Stimulated activated CD4-positive, alpha-beta T cell treated with anti-CD3 and anti-CD28 coated beads, Interleukin-1b, Interleukin-23, amount 100 ng/mL, for 4 hours (primary cell): ENCODE data around the gene CACNA1C.

Source experiments
- DNase-seq, 2 donors: peaks; one replicate each; pipeline ENCODE4 v3.0.0-alpha.2; 2020; ENCODE audit warnings: low read depth in 2 of 2

The CACNA1C gene

GRCh38 chr12:2322554-2323120 is 269.9 kb downstream of the CACNA1C start:
- no peak for DNase-seq

GRCh38 chr12:2323532-2324255 is 270.9 kb downstream of the CACNA1C start:
- no peak for DNase-seq

- no peak for DNase-seq
These were observed 271.6 kb downstream of the CACNA1C start for GRCh38 chr12:2324387-2324786.

GRCh38 chr12:2325519-2325918 is 272.7 kb downstream of the CACNA1C start:
- no peak for DNase-seq

GRCh38 chr12:2326470-2326869 is 273.7 kb downstream of the CACNA1C start:
- no peak for DNase-seq

- DNase-seq: no peak
These were observed 275.9 kb downstream of the CACNA1C start for GRCh38 chr12:2328661-2329060.

- DNase-seq: no peak
These were observed 276.9 kb downstream of the CACNA1C start for GRCh38 chr12:2329661-2330210.

- no peak for DNase-seq
These were observed 279.4 kb downstream of the CACNA1C start for GRCh38 chr12:2332236-2332635.

GRCh38 chr12:2332947-2333346 is 280.2 kb downstream of the CACNA1C start:
- no peak for DNase-seq

- no peak for DNase-seq
These were observed 280.9 kb downstream of the CACNA1C start for GRCh38 chr12:2333491-2334195.

- DNase-seq: no peak
These were observed 281.5 kb downstream of the CACNA1C start for GRCh38 chr12:2334271-2334670.

- DNase-seq: no peak
These were observed 281.9 kb downstream of the CACNA1C start for GRCh38 chr12:2334689-2335088.

- no peak for DNase-seq
These were observed 282.3 kb downstream of the CACNA1C start for GRCh38 chr12:2335109-2335508.

GRCh38 chr12:2335513-2335912 is 282.7 kb downstream of the CACNA1C start:
- no peak for DNase-seq

GRCh38 chr12:2335916-2336315 is 283.1 kb downstream of the CACNA1C start:
- DNase-seq: no peak

GRCh38 chr12:2336409-2336829 is 283.6 kb downstream of the CACNA1C start:
- no peak for DNase-seq

- DNase-seq: no peak
These were observed 284.5 kb downstream of the CACNA1C start for GRCh38 chr12:2337031-2338010.

- no peak for DNase-seq
These were observed 285.6 kb downstream of the CACNA1C start for GRCh38 chr12:2338381-2338780.

GRCh38 chr12:2338991-2339431 is 286.2 kb downstream of the CACNA1C start:
- no peak for DNase-seq

- no peak for DNase-seq
These were observed 288.4 kb downstream of the CACNA1C start for GRCh38 chr12:2341051-2341751.

GRCh38 chr12:2341871-2342270 is 289.1 kb downstream of the CACNA1C start:
- no peak for DNase-seq
